Measurements from ENCODE around the gene AKAP12. TPM values are rescaled to one million over a fixed set of nuclear protein-coding genes. Genes with fewer than 3 reads are reported as not detected.
A peak's percentile ranks its signal among the peaks of the same experiment; 100 is the strongest.

The AKAP12 gene
- total and polyA plus RNA-seq, 5 donors from 2014 or later: 0.30 TPM; not detected in 4

DNA sequence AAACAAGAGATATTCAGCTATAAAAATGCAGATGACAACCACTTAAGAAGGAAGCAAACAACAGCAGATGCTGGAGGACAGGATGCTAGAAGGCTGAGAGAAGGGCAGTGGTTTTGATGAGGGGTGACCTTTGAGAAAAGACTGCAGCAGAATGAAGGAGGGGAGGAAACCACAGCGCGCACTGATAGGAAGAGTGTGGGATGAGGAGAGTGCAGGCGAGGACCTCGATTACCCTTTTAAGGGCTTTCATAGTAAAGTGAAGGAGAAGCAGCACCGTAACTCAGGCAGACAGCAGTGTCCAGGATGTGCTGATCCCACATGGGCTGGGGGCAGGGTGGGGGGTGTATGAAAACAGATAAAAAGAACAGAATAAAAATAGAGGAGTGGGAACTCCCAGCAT is 132.4 kb downstream of the AKAP12 start:
- peak overlapping the region; percentile 44 for H3K27ac ChIP-seq (ENCODE audit: insufficient read depth, low read length, poor library complexity, severe bottlenecking)
- no peaks in the 10 kb centered on the region for H3K27me3 Mint-ChIP-seq
- peaks cover 40% of the 10 kb centered on the region for H3K36me3 Mint-ChIP-seq
- H3K4me3 Mint-ChIP-seq: peak overlapping the region; percentile 57 to 86 (median 78)
- peak overlapping the region; percentile 88 to 97 (median 89) for H3K27ac Mint-ChIP-seq
- peak overlapping the region; percentile 26 for H3K4me3 ChIP-seq (ENCODE audit: low read depth, low read length)
- H3K4me1 Mint-ChIP-seq: peaks cover 47 to 60% (median 53%) of the 10 kb centered on the region in 4 donors
- no peaks in the 10 kb centered on the region for H3K9me3 ChIP-seq (ENCODE audit: control insufficient read depth in 2 of 2, low read length in 2 of 2)
- H3K9me3 Mint-ChIP-seq: peaks cover 0 to 1% (median 0%) of the 10 kb centered on the region in 7 donors
- peaks cover 33% of the 10 kb centered on the region for H3K36me3 ChIP-seq (ENCODE audit: control insufficient read depth, insufficient read depth, low read length)
- ATAC-seq (ENCODE audit: low read depth in 2 of 2): peak; percentile 11 to 19
- H3K27me3 ChIP-seq (ENCODE audit: control insufficient read depth, insufficient read depth, low read length): no peaks in the 10 kb centered on the region
- DNase-seq: peak in 1 of 3 donors; percentile 48
- peaks cover 53% of the 10 kb centered on the region for H3K4me1 ChIP-seq (ENCODE audit: control insufficient read depth, insufficient read depth, low read length, poor library complexity, severe bottlenecking)

GRCh38 chr6:151374036-151374683 is 134.4 kb downstream of the AKAP12 start:
- Mint-ChIP-seq H3K27me3 (no peaks in the 10 kb centered on the region), H3K36me3 (peaks cover 36% of the 10 kb centered on the region), H3K9me3 (peaks cover 0 to 1% (median 0%) of the 10 kb centered on the region in 7 donors), H3K4me3 (peak overlapping the region; percentile 63 to 85 (median 77)), H3K27ac (peak overlapping the region; percentile 26 to 89 (median 76)), H3K4me1 (peaks cover 55 to 73% (median 65%) of the 10 kb centered on the region in 4 donors)
- H3K36me3 ChIP-seq (ENCODE audit: control insufficient read depth, insufficient read depth, low read length): peaks cover 29% of the 10 kb centered on the region
- H3K27ac ChIP-seq (ENCODE audit: insufficient read depth, low read length, poor library complexity, severe bottlenecking): peak overlapping the region; percentile 65
- H3K27me3 ChIP-seq (ENCODE audit: control insufficient read depth, insufficient read depth, low read length): no peaks in the 10 kb centered on the region
- no peak for ATAC-seq (ENCODE audit: low read depth in 2 of 2)
- peaks cover 69% of the 10 kb centered on the region for H3K4me1 ChIP-seq (ENCODE audit: control insufficient read depth, insufficient read depth, low read length, poor library complexity, severe bottlenecking)
- H3K4me3 ChIP-seq (ENCODE audit: low read depth, low read length): peak overlapping the region; percentile 75
- DNase-seq: peak in 1 of 3 donors; percentile 44
- no peaks in the 10 kb centered on the region for H3K9me3 ChIP-seq (ENCODE audit: control insufficient read depth in 2 of 2, low read length in 2 of 2)

DNA sequence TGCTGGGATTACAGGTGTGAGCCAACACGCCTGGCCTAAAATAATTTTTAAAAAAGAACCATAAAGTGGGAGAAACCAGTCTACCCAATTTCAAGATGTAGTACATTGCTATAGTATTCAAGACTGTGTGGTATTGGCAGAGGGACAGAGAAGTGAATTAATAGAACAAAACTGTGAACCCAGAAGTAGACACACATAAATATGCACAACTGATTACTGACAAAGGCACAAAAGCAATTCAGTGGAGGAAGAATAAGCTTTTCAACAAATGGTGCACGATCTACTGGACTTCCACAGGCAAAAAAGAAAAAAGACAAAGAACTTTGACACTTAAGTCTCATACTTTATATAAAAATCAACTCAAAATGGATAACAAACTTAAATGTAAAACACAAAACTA is 136.1 kb downstream of the AKAP12 start:
- no peaks in the 10 kb centered on the region for H3K27me3 Mint-ChIP-seq
- H3K4me3 Mint-ChIP-seq: peak overlapping the region; percentile 68 to 86 (median 73)
- peak overlapping the region; percentile 2 for H3K4me3 ChIP-seq (ENCODE audit: low read depth, low read length)
- DNase-seq (no peak), ATAC-seq (ENCODE audit: low read depth in 2 of 2) (no peak)
- H3K36me3 ChIP-seq (ENCODE audit: control insufficient read depth, insufficient read depth, low read length): peaks cover 22% of the 10 kb centered on the region
- no peaks in the 10 kb centered on the region for H3K9me3 ChIP-seq (ENCODE audit: control insufficient read depth in 2 of 2, low read length in 2 of 2)
- peaks cover 0 to 1% (median 0%) of the 10 kb centered on the region in 7 donors for H3K9me3 Mint-ChIP-seq
- no peaks in the 10 kb centered on the region for H3K27me3 ChIP-seq (ENCODE audit: control insufficient read depth, insufficient read depth, low read length)
- H3K27ac Mint-ChIP-seq: peak overlapping the region in 2 of 3 donors; percentile 42 to 67
- peaks cover 27% of the 10 kb centered on the region for H3K36me3 Mint-ChIP-seq
- H3K27ac ChIP-seq (ENCODE audit: insufficient read depth, low read length, poor library complexity, severe bottlenecking): no peak overlapping the region
- peaks cover 86% of the 10 kb centered on the region for H3K4me1 ChIP-seq (ENCODE audit: control insufficient read depth, insufficient read depth, low read length, poor library complexity, severe bottlenecking)
- H3K4me1 Mint-ChIP-seq: peaks cover 72 to 88% (median 80%) of the 10 kb centered on the region in 4 donors

DNA sequence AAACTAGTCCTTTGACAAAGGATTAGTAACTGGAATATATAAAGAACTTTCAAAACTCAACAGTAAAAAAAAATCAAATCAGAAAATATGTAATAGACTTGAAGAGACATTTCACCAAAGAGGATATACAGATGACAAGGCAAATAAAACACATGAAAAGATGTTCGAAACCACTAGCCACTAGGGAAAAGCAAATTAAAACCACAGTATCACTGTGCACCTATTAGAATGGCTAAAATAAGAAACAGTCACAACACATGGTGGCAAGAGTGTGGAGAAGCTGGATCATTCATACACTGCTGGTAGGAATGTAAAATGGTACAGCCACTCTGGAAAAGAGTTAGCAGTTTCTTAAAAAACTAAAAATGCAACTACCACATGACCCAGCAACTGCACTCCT is 136.7 kb downstream of the AKAP12 start:
- H3K4me1 Mint-ChIP-seq: peaks cover 69 to 90% (median 79%) of the 10 kb centered on the region in 4 donors
- Histone ChIP-seq H3K27ac (ENCODE audit: insufficient read depth, low read length, poor library complexity, severe bottlenecking) (peak overlapping the region; percentile 37), H3K27me3 (ENCODE audit: control insufficient read depth, insufficient read depth, low read length) (no peaks in the 10 kb centered on the region), H3K4me3 (ENCODE audit: low read depth, low read length) (peak overlapping the region; percentile 39), H3K9me3 (ENCODE audit: control insufficient read depth in 2 of 2, low read length in 2 of 2) (no peaks in the 10 kb centered on the region), H3K4me1 (ENCODE audit: control insufficient read depth, insufficient read depth, low read length, poor library complexity, severe bottlenecking) (peaks cover 91% of the 10 kb centered on the region), H3K36me3 (ENCODE audit: control insufficient read depth, insufficient read depth, low read length) (peaks cover 16% of the 10 kb centered on the region)
- no peaks in the 10 kb centered on the region for H3K27me3 Mint-ChIP-seq
- peaks cover 0 to 1% (median 0%) of the 10 kb centered on the region in 7 donors for H3K9me3 Mint-ChIP-seq
- DNase-seq (peak in 1 of 3 donors; percentile 33), ATAC-seq (ENCODE audit: low read depth in 2 of 2) (no peak)
- peak overlapping the region; percentile 68 to 86 (median 73) for H3K4me3 Mint-ChIP-seq
- H3K36me3 Mint-ChIP-seq: peaks cover 21% of the 10 kb centered on the region
- peak overlapping the region in 2 of 3 donors; percentile 42 to 77 for H3K27ac Mint-ChIP-seq

- no peak for ATAC-seq (ENCODE audit: low read depth in 2 of 2)
- peaks cover 66 to 88% (median 77%) of the 10 kb centered on the region in 4 donors for H3K4me1 Mint-ChIP-seq
- H3K27ac Mint-ChIP-seq: peak overlapping the region in 1 of 3 donors; percentile 42
- H3K4me3 Mint-ChIP-seq: peak overlapping the region in 1 of 4 donors; percentile 73
- H3K36me3 ChIP-seq (ENCODE audit: control insufficient read depth, insufficient read depth, low read length): peaks cover 10% of the 10 kb centered on the region
- H3K9me3 ChIP-seq (ENCODE audit: control insufficient read depth in 2 of 2, low read length in 2 of 2): no peaks in the 10 kb centered on the region
- H3K27me3 ChIP-seq (ENCODE audit: control insufficient read depth, insufficient read depth, low read length): no peaks in the 10 kb centered on the region
- DNase-seq: no peak
- H3K9me3 Mint-ChIP-seq: peaks cover 0 to 1% (median 0%) of the 10 kb centered on the region in 7 donors
- no peak overlapping the region for H3K4me3 ChIP-seq (ENCODE audit: low read depth, low read length)
- H3K4me1 ChIP-seq (ENCODE audit: control insufficient read depth, insufficient read depth, low read length, poor library complexity, severe bottlenecking): peaks cover 90% of the 10 kb centered on the region
- H3K36me3 Mint-ChIP-seq: peaks cover 15% of the 10 kb centered on the region
- no peak overlapping the region for H3K27ac ChIP-seq (ENCODE audit: insufficient read depth, low read length, poor library complexity, severe bottlenecking)
- H3K27me3 Mint-ChIP-seq: no peaks in the 10 kb centered on the region
These were observed 137.3 kb downstream of the AKAP12 start for GRCh38 chr6:151377095-151377494.

DNA sequence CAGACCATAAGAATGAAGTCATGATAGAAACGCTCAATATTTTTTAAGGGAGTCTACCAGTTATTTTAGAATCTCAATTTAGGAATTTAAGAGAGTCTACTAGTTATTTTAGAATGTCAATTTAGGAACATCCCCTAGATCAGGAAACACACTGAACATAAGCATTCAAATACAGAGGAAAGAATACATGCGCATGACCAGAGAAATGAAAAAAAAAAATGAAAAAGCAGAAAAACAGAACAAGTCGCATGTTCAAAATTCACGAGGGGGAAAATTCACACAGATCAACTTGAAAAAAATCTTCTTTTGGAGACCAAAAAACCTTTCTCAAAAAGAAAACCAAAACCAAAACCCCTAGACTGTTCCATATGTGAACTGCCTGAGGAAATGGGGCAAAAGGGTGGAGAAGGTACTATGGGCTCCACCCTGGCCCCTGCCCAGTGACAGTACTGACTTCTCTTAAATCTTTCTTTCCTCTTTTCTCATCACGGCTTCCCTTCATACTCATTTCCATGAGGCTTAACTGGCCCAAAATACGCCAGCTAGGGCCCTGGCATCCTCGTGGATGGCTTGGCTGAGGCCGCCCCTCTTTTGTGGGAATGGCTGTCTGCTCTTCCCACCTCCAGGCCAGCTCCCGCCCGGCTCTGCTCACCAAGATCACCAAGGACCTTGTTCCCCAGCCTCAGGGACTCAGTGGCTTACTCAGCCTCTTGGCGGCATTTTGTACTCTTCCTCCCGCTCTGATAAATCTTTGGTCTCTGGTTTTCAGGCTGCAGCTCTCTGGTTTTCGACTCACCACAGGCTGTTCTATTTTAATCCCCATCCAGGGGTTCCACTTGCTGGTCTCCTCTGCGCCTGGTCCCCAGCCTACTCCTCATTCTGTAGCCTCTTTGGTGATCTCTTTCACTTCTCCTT is 140.4 kb downstream of the AKAP12 start:
- Histone ChIP-seq H3K27ac (ENCODE audit: insufficient read depth, low read length, poor library complexity, severe bottlenecking) (peak overlapping the region; percentile 91), H3K27me3 (ENCODE audit: control insufficient read depth, insufficient read depth, low read length) (no peaks in the 10 kb centered on the region), H3K4me3 (ENCODE audit: low read depth, low read length) (peak overlapping the region; percentile 85), H3K36me3 (ENCODE audit: control insufficient read depth, insufficient read depth, low read length) (peaks cover 3% of the 10 kb centered on the region), H3K4me1 (ENCODE audit: control insufficient read depth, insufficient read depth, low read length, poor library complexity, severe bottlenecking) (peaks cover 82% of the 10 kb centered on the region), H3K9me3 (ENCODE audit: control insufficient read depth in 2 of 2, low read length in 2 of 2) (no peaks in the 10 kb centered on the region)
- no peaks in the 10 kb centered on the region for H3K27me3 Mint-ChIP-seq
- peak overlapping the region; percentile 96 to 99 (median 97) for H3K27ac Mint-ChIP-seq
- H3K9me3 Mint-ChIP-seq: no peaks in the 10 kb centered on the region
- peak overlapping the region; percentile 80 to 96 (median 88) for H3K4me3 Mint-ChIP-seq
- DNase-seq: peak in 2 of 3 donors; percentile 46 to 82
- peak; percentile 58 to 70 for ATAC-seq (ENCODE audit: low read depth in 2 of 2)
- H3K36me3 Mint-ChIP-seq: peaks cover 13% of the 10 kb centered on the region
- H3K4me1 Mint-ChIP-seq: peaks cover 54 to 77% (median 65%) of the 10 kb centered on the region in 4 donors

- peak; percentile 19 to 22 for ATAC-seq (ENCODE audit: low read depth in 2 of 2)
- DNase-seq: no peak
- no peaks in the 10 kb centered on the region for H3K27me3 ChIP-seq (ENCODE audit: control insufficient read depth, insufficient read depth, low read length)
These were observed 141.1 kb downstream of the AKAP12 start for GRCh38 chr6:151380848-151381205.

More at GRCh38 chr6:151380848-151381205, 141.1 kb downstream of the AKAP12 start:
- Mint-ChIP-seq H3K9me3 (no peaks in the 10 kb centered on the region), H3K27me3 (no peaks in the 10 kb centered on the region), H3K27ac (peak overlapping the region; percentile 96 to 99 (median 97)), H3K36me3 (peaks cover 13% of the 10 kb centered on the region), H3K4me3 (peak overlapping the region; percentile 80 to 96 (median 88)), H3K4me1 (peaks cover 55 to 76% (median 66%) of the 10 kb centered on the region in 4 donors)
- peak overlapping the region; percentile 91 for H3K27ac ChIP-seq (ENCODE audit: insufficient read depth, low read length, poor library complexity, severe bottlenecking)
- peak overlapping the region; percentile 85 for H3K4me3 ChIP-seq (ENCODE audit: low read depth, low read length)
- no peaks in the 10 kb centered on the region for H3K9me3 ChIP-seq (ENCODE audit: control insufficient read depth in 2 of 2, low read length in 2 of 2)
- H3K36me3 ChIP-seq (ENCODE audit: control insufficient read depth, insufficient read depth, low read length): peaks cover 3% of the 10 kb centered on the region
- peaks cover 82% of the 10 kb centered on the region for H3K4me1 ChIP-seq (ENCODE audit: control insufficient read depth, insufficient read depth, low read length, poor library complexity, severe bottlenecking)

Data from CD4-positive, CD25-positive, alpha-beta regulatory T cell (primary cell).